HG03571 (cell line): ENCODE measurements around the gene FAH.

ENCODE experiments used
- ATAC-seq: cut with Tn5 transposase; IDR thresholded peaks from one replicate; pipeline ENCODE4 v1.9.1; 2021; ENCODE audit not compliant: unreplicated experiment

Gene FAH

DNA sequence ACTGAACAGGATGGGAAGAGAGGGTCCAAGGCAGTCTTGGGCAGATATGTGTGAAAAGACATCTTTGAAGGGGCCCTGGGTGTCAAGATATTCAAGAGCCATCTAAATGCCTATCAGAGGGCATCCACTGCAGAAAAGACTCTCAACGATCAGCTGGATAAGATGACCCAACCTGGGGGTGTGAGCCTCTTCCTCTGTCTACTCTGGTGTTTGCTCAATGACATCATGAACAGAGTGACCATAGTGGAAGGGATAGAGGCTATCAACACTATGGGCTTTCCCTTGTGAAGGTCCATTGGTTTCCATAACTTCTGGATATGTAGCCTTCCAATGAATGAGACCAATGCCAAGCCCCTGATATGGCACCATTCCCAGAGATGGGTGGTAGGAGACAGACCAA is 42.1 kb downstream of the FAH start:
- no peak for ATAC-seq

DNA sequence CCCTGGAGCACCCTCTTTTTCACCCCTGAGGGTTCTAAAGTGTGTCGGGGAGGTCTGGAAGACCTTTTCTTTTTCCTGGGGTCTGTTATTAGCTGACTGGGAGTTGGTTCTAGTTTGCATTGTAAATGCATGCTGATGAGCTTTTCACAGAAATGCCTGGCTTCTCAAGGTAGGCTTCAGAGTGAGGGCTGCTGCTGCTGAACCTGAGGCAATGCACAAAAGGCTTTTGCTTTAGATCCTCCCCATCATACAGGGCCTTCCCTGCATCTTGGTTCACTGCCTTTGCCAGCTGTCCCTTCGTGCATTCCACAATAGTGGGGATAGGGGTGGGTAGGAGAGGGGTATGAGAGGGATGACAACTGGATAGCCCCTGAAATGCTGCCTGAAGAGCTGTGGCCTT is 46.6 kb downstream of the FAH start:
- no peak for ATAC-seq

DNA sequence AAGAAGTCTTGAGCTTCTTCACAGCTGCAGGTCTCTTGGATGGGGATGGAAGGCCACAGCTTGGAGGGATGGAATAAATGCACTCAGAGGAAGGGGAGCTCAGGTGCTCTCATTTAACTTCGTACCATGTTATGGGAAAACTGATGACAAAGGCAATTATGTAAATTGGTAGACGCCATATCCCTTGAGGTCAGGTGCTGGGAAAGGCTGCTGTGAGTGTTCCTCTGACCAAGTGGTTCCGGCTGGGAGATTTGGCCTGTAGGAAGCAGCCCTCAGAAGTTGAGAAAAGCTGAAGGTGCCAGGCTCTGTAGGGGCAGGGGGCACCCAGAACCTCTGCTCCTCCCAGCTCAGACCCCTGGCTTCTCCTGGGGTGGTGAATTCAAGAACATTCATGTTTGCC is 47.1 kb downstream of the FAH start:
- ATAC-seq, result no peak

GRCh38 chr15:80201256-80202015 is 48.6 kb downstream of the FAH start:
- ATAC-seq, result no peak

DNA sequence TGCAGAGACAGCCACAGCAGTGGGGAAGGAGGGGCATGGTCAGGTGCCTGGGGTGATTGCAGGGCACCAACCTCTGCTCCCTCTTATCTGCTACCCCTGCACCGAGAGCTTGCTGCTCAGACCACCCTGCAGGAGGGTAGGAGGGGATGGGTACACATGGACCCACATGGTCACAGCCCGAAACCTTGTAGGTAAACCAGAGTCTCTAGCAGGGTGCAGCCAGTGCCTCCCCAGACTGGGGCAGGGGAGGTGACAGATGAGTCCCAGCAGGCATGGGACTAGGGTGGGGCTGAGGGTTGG is 49.2 kb downstream of the FAH start:
- ATAC-seq, result no peak

DNA sequence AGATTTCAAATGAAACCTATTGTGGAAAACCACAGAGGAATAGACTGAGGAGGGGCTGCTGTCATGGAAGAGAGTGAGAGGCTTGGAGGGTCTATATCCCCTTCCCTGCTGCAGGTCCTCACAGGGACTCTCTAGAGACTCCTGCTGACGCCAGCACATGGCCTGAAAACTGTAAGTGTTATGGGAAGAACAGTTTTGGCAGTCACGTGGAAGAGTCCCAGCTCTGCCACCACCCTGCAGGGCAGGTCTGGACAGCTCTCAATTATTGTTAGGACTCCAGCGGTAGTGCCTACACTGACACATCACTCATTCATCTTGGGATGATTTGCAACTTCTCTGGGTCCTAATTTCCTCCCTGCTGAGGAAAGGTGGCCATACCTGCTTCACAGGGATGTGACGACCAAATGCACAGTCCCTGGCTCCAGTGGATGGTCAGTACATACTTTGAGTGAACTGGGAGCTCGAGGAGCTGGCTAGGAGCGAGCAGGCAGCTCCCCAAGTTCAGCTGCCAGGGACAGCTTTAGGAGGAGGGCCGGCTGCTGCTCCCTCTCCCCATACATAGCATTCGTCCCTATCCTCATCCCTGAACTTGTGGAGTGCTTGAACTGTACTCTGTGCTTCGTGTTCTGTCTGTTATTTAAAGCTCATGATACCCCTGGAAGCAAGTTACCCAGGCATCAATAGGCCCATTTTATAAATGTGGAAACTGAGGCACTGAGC is 50.0 kb downstream of the FAH start:
- ATAC-seq, result no peak

- no peak for ATAC-seq
Observed at GRCh38 chr15:80203361-80203885, 50.6 kb downstream of the FAH start.

- no peak for ATAC-seq
Observed at GRCh38 chr15:80204231-80204630, 51.4 kb downstream of the FAH start.

DNA sequence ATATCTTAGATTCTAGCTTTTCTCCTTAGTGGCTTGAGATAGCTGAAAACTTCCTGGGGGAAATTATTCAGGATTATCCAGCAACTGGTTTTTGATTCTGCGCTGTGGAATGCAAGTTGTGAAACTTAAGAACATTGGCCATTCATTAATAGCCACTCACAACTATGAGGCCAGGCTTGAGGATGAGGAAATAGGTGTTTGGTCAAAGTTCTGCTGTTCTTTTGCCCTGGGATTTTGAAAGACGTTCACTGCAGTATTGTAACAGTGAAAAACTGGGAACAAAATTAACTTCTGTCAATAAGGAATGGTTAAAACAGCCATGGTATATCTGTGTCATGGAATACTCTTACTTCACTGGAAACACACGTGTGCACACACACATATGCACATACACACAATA is 55.1 kb downstream of the FAH start:
- ATAC-seq, result no peak

DNA sequence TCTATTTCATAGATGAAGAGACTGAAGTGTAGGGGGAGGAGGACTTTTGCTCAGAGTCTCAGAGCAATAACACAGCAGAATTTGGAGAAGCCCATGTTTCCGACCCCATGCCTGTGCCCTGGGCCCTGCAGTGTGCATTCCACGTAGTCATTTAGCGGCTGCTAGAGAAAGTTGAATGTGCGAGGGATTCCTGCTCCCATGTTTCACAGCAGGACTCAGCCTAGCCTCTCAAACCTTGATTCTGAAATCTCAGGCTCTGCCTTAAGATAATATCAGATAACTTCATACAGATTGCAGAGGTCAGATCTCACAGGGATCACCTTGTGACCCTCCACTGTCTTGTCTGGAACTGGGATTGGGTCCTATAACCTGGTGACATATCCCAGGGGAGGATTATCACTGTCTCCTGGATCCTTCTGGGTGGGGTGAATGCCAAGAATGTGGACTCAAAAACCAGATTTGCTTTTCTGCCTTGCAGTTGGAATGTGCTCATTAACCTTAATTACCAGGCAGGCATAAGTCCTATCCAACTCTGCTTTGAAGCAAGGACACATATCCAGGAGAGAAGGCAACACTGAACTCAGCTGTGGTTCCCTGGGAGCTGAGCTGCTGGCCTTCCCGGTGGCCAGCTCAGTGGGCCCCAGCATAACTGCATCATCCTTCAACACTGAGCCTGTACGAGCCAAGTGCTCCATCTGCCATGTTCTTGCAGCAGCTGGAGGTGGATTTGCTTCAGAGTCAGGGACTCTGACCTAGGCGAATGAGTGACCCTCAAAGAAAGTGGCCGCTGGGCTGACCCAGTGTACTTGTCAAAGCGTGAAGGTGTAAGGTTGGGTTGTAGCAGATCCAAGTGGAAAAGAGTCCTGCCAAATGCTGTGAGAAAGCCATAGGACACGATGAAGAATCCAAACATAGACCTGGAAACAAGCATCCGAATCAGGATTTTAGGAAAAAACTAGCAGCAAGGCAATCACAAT is 56.2 kb downstream of the FAH start:
- ATAC-seq, result no peak

- no peak for ATAC-seq
Observed at GRCh38 chr15:80210611-80211573, 58.1 kb downstream of the FAH start.

GRCh38 chr15:80211976-80212375 is 59.2 kb downstream of the FAH start:
- no peak for ATAC-seq

DNA sequence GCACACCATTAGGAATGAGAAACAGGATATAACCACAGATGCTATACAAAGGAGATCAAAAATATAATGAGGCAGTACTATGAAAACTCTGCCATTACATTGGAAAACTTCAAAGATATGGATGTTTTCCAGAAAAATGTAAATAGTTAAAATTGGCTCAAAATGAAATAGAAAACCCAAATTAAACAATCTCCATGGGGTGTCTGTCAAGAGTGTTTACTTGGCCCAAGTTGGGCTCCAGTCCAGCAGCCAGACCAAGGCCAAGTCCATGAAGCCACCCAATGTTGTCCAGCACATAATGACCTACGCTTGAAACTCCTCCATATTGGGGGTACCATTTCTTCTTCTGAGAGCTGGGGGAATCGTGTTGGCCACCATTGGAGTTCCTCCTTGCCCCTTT is 62.1 kb downstream of the FAH start:
- ATAC-seq, result no peak

DNA sequence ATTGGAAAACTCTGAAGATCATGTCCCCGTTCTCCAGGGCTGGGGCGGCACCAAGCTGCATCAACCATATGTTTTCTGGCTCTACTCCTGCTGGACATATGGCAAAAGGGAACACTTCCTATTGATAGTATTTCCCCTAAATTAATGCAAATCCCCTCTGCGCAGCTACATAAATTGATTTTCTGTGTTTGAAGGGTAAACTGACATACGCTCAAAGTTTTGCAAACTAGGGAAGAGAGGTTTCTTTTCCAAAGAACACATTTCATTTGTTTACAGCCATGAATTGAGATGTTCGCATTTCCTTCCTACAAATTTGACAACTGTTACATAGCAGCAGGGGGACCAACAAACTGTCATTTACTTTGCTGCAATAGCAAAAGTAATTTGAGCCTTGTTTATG is 63.3 kb downstream of the FAH start:
- no peak for ATAC-seq

DNA sequence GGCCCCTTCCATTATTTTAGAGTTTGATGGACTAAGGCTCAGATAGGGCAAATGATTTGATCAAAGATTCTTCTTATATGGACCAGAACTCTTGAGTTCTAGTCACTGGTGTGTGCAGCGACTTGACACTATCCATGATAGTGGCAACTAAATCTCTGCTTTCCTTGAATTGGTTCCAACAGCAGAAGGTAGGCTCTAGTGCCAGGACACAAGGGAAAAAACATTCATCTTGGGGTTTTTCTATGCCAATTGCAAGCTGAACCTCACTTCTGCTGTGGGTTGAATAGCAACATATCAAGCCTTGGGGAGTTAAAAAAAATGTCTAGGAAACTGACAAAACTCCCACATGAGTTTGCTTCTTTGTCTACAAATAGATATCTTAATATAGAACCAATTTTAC is 64.1 kb downstream of the FAH start:
- ATAC-seq, result no peak

- ATAC-seq, result no peak
Observed at GRCh38 chr15:80217327-80217900, 64.6 kb downstream of the FAH start.

DNA sequence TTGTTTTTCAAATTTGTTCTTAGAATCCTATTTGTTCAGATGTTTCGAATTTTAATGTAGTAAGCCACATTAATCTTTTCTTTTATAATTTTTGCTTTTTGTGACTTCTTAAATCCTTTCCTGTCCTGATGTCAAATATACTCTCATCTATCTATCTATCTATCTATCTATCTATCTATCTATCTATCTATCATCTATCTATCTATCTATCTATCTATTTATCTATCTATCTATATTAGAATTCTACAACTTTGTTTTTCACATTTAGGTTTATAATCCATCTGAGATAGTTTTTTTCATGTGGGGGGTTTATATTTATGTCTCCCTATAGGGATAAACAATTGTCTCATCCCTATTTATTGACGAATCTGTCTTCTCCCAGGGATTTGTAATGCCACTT is 67.2 kb downstream of the FAH start:
- no peak for ATAC-seq

GRCh38 chr15:80228959-80229610 is 76.3 kb downstream of the FAH start:
- no peak for ATAC-seq

DNA sequence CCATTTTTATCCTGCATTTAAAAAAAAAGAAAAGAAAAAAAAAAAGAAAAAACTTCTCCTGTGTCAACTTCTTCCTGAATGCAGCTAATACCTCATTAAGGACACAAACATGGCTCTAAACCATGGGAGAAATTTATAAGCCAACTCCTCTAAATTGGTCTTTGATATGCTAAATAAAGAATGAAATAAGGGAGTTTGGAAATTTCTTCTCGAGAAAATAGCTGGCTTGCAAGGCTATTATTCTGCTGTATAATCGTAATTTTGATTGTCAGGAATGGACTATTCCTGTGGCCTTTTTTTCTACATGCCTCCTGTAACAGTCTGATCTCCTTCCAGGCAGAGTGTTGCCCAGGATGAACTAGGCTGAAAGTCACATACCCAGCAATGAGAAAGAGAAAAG is 78.6 kb downstream of the FAH start:
- no peak for ATAC-seq

GRCh38 chr15:80233581-80233980 is 80.8 kb downstream of the FAH start:
- no peak for ATAC-seq
